HUDEP-2 (cell line): ENCODE measurements around the gene TFCP2L1.

Experiments
- DNase-seq, 76 experiments: peaks; one replicate each; lab custom pipeline; 2025; ENCODE audit not compliant: unreplicated experiment in 76 of 76; lab: John Stamatoyannopoulos, UW

Gene TFCP2L1

GRCh38 chr2:121184248-121184862 is 100.6 kb downstream of the TFCP2L1 start:
- DNase-seq, result no peak

GRCh38 chr2:121182520-121182919 is 102.5 kb downstream of the TFCP2L1 start:
- no peak for DNase-seq

GRCh38 chr2:121179467-121179866 is 105.5 kb downstream of the TFCP2L1 start:
- no peak for DNase-seq

GRCh38 chr2:121178730-121179129 is 106.3 kb downstream of the TFCP2L1 start:
- DNase-seq, result no peak

- DNase-seq, result no peak
These were observed 107.1 kb downstream of the TFCP2L1 start for GRCh38 chr2:121177896-121178295.

- DNase-seq, result no peak
These were observed 109.7 kb downstream of the TFCP2L1 start for GRCh38 chr2:121175326-121175725.

GRCh38 chr2:121173806-121174205 is 111.2 kb downstream of the TFCP2L1 start:
- DNase-seq, result no peak

- no peak for DNase-seq
These were observed 111.9 kb downstream of the TFCP2L1 start for GRCh38 chr2:121173112-121173511.

- DNase-seq, result no peak
These were observed 112.5 kb downstream of the TFCP2L1 start for GRCh38 chr2:121172456-121172855.

GRCh38 chr2:121171625-121172119 is 113.3 kb downstream of the TFCP2L1 start:
- DNase-seq, result peak in 21 of 76 experiments; percentile 1 to 45 (median 7)

GRCh38 chr2:121170577-121170976 is 114.4 kb downstream of the TFCP2L1 start:
- DNase-seq, result no peak

- DNase-seq, result no peak
These were observed 117.6 kb downstream of the TFCP2L1 start for GRCh38 chr2:121167411-121167810.
